GM12875 (cell line): ENCODE results near the gene SCGB1D2.
A peak's percentile ranks its signal among the peaks of the same experiment; 100 is the strongest.

Experiments used
- H3K4me3 ChIP-seq: one replicate; pipeline ENCODE4 v1.5.1; 2011; ENCODE audit warnings: low read depth, low read length, control low read depth
- CTCF ChIP-seq: IDR thresholded peaks from 2 replicates; pipeline ENCODE4 v1.5.1; 2011; ENCODE audit warnings: low read depth, mild to moderate bottlenecking, control low read depth, inconsistent platforms, low read length, moderate library complexity, borderline replicate concordance; ENCODE audit not compliant: insufficient read depth

The SCGB1D2 gene

GRCh38 chr11:62236187-62236586, 5.9 kb upstream of the SCGB1D2 start:
- H3K4me3 ChIP-seq: no peak overlapping the region
- TF ChIP-seq CTCF: no peak

GRCh38 chr11:62237499-62237898, 4.5 kb upstream of the SCGB1D2 start:
- no peak overlapping the region for H3K4me3 ChIP-seq
- no peak for TF ChIP-seq CTCF

- TF ChIP-seq CTCF: no peak
- no peak overlapping the region for H3K4me3 ChIP-seq
Observed at GRCh38 chr11:62238151-62238550, 3.9 kb upstream of the SCGB1D2 start.

GRCh38 chr11:62241095-62241494, 944 bp upstream of the SCGB1D2 start:
- no peak overlapping the region for H3K4me3 ChIP-seq
- no peak for TF ChIP-seq CTCF

GRCh38 chr11:62245271-62245753, 3.3 kb downstream of the SCGB1D2 start:
- TF ChIP-seq CTCF: peak; percentile 37; the same call in 1 of the 2 replicates
- H3K4me3 ChIP-seq: no peak overlapping the region

- TF ChIP-seq CTCF: no peak
- H3K4me3 ChIP-seq: no peak overlapping the region
Observed at GRCh38 chr11:62251698-62252097, 9.7 kb downstream of the SCGB1D2 start.

GRCh38 chr11:62253999-62254542, 12.0 kb downstream of the SCGB1D2 start:
- no peak overlapping the region for H3K4me3 ChIP-seq
- no peak for TF ChIP-seq CTCF
